H1 (cell line): Measurements from ENCODE around the gene IRF8. TPM values are rescaled to one million over a fixed set of nuclear protein-coding genes. Genes with fewer than 3 reads are reported as not detected.
A peak's percentile ranks its signal among the peaks of the same experiment; 100 is the strongest.

Experiments used
- CTCF ChIA-PET: fragments of 300-600 bp; sonication (Branson Sonifier 250); formaldehyde crosslinking; loops from one replicate; lab custom pipeline; 2021; ENCODE audit not compliant: partially characterized antibody; lab: Charles Lee
- POLR2A ChIA-PET: fragments of 300-600 bp; sonication (Branson Sonifier 250); formaldehyde crosslinking; loops from one replicate; lab custom pipeline; 2021; ENCODE audit warnings: inconsistent platforms; ENCODE audit not compliant: partially characterized antibody; lab: Charles Lee
- DNase-seq, 2 experiments: peaks; one replicate each; pipeline versions ENCODE4 v3.0.0 to v3.0.0-alpha.2; 2010 to 2022; ENCODE audit warnings: low spot score in 2 of 2, low read depth in 1 of 2, mixed read lengths in 1 of 2
- FAIRE-seq: peaks from 2 replicates; lab custom pipeline; 2011; peaks lifted over from hg19 to GRCh38; lab: Jason Lieb, UNC
- H2AFZ ChIP-seq: 2 replicates; pipeline ENCODE4 v1.8.1; 2012; ENCODE audit warnings: low read length, inconsistent platforms
- H2AK5ac ChIP-seq: 2 replicates; pipeline ENCODE4 v1.6.1; 2013; ENCODE audit warnings: low read depth, low read length
- H2BK120ac ChIP-seq: replicated peaks from 2 replicates; pipeline ENCODE3; 2013; ENCODE audit warnings: low read depth, low read length, inconsistent platforms
- H2BK12ac ChIP-seq: 2 replicates; pipeline ENCODE4 v1.6.1; 2013; ENCODE audit warnings: low read depth, low read length
- H2BK15ac ChIP-seq: 2 replicates; pipeline ENCODE4 v1.6.1; 2013; ENCODE audit warnings: low read length
- H2BK20ac ChIP-seq: 2 replicates; pipeline ENCODE4 v1.6.1; 2013; ENCODE audit warnings: low read length
- H2BK5ac ChIP-seq: 2 replicates; pipeline ENCODE4 v1.6.1; 2013; ENCODE audit warnings: low read depth, low read length
- H3K14ac ChIP-seq: 2 replicates; pipeline ENCODE4 v1.6.1; 2013; ENCODE audit warnings: inconsistent platforms; ENCODE audit not compliant: insufficient read length
- H3K18ac ChIP-seq: 2 replicates; pipeline ENCODE4 v1.6.1; 2013; ENCODE audit warnings: low read length; ENCODE audit errors: extremely low read depth
- H3K23ac ChIP-seq: 2 replicates; pipeline ENCODE4 v1.6.1; 2013; ENCODE audit warnings: inconsistent platforms; ENCODE audit not compliant: insufficient read length
- H3K23me2 ChIP-seq: 2 replicates; pipeline ENCODE4 v1.6.1; 2013; ENCODE audit warnings: low read depth, low read length
- H3K27ac ChIP-seq: 2 replicates; pipeline ENCODE4 v1.6.1; 2011; ENCODE audit warnings: low read depth, low read length, inconsistent platforms
- H3K27me3 ChIP-seq, 4 experiments: replicated peaks in 1 of 4; 1 replicate in 1 of 4; 2 replicates in 3 of 4; pipeline versions ENCODE4 v1.6.1 to v1.8.1; 2011 to 2013; ENCODE audit warnings: low read length in 3 of 4, mild to moderate bottlenecking in 3 of 4, inconsistent platforms in 2 of 4, mixed read lengths in 2 of 4, moderate library complexity in 1 of 4; ENCODE audit not compliant: control insufficient read depth in 3 of 4, insufficient read depth in 3 of 4; ENCODE audit errors: extremely low read depth in 1 of 4
- H3K36me3 ChIP-seq, 4 experiments: 2 replicates each; pipeline versions ENCODE4 v1.6.1 to v1.8.1; 2011 to 2013; ENCODE audit warnings: mild to moderate bottlenecking in 4 of 4, low read length in 3 of 4, moderate library complexity in 2 of 4, control low read depth in 1 of 4, inconsistent platforms in 1 of 4; ENCODE audit not compliant: insufficient read depth in 4 of 4, control insufficient read depth in 2 of 4
- H3K4ac ChIP-seq: replicated peaks from 2 replicates; pipeline ENCODE3; 2013; ENCODE audit warnings: low read length, low read depth, mixed read lengths, inconsistent platforms; ENCODE audit not compliant: insufficient read length
- H3K4me1 ChIP-seq, 4 experiments: replicated peaks in 1 of 4; 1 replicate in 1 of 4; 2 replicates in 3 of 4; pipeline versions ENCODE4 v1.6.1 to v1.8.1; 2011 to 2013; ENCODE audit warnings: low read length in 3 of 4, inconsistent platforms in 2 of 4, mixed read lengths in 1 of 4; ENCODE audit not compliant: insufficient read depth in 4 of 4, control insufficient read depth in 3 of 4
- H3K4me2 ChIP-seq, 2 experiments: 2 replicates each; pipeline versions ENCODE4 v1.6.1 to v1.8.1; 2011 to 2013; ENCODE audit warnings: low read depth in 2 of 2, low read length in 2 of 2, control low read depth in 1 of 2, inconsistent platforms in 1 of 2, mild to moderate bottlenecking in 1 of 2; ENCODE audit not compliant: insufficient read depth in 1 of 2
- H3K4me3 ChIP-seq, 4 experiments: fragments of 200-600, 300-600 bp in 1 of 4; sonication (generic), shearing (Covaris generic), sonication (Bioruptor Twin) in 1 of 4; 2 replicates each; pipeline versions ENCODE4 v1.5.1 to v1.8.1; 2011 to 2016; ENCODE audit warnings: low read length in 4 of 4, low read depth in 3 of 4, control low read depth in 2 of 4, inconsistent platforms in 2 of 4, mild to moderate bottlenecking in 2 of 4, mixed read lengths in 1 of 4, moderate library complexity in 1 of 4; ENCODE audit not compliant: insufficient read depth in 2 of 4; ENCODE audit errors: extremely low read depth in 1 of 4
- H3K56ac ChIP-seq: replicated peaks from 2 replicates; pipeline ENCODE3; 2013; ENCODE audit warnings: low read depth, mild to moderate bottlenecking, mixed read lengths, low read length, inconsistent platforms; ENCODE audit not compliant: insufficient read length
- H3K79me1 ChIP-seq: 2 replicates; pipeline ENCODE4 v1.6.1; 2013; ENCODE audit warnings: low read depth, low read length, control low read depth
- H3K79me2 ChIP-seq, 2 experiments: 2 replicates each; pipeline versions ENCODE4 v1.6.1 to v1.8.1; 2012 to 2013; ENCODE audit warnings: low read length in 2 of 2, mild to moderate bottlenecking in 2 of 2, inconsistent platforms in 1 of 2; ENCODE audit not compliant: insufficient read depth in 2 of 2, control insufficient read depth in 1 of 2
- H3K9ac ChIP-seq, 4 experiments: replicated peaks in 1 of 4; 1 replicate in 1 of 4; 2 replicates in 3 of 4; pipeline versions ENCODE4 v1.6.1 to v1.8.1; 2011 to 2013; ENCODE audit warnings: low read depth in 3 of 4, low read length in 3 of 4, control low read depth in 2 of 4, mild to moderate bottlenecking in 2 of 4, moderate library complexity in 2 of 4, inconsistent platforms in 1 of 4; ENCODE audit errors: extremely low read depth in 1 of 4
- H3K9me3 ChIP-seq, 2 experiments: 2 replicates each; pipeline versions ENCODE4 v1.6.1 to v1.8.1; 2012 to 2013; ENCODE audit warnings: mild to moderate bottlenecking in 2 of 2, moderate library complexity in 2 of 2, control low read depth in 1 of 2, inconsistent platforms in 1 of 2, low read depth in 1 of 2, low read length in 1 of 2, mixed read lengths in 1 of 2; ENCODE audit not compliant: insufficient read depth in 2 of 2
- H4K20me1 ChIP-seq, 2 experiments: replicated peaks in 1 of 2; 2 replicates each; pipeline versions ENCODE3 to v1.8.1; 2011 to 2013; ENCODE audit warnings: inconsistent platforms in 2 of 2, low read length in 2 of 2, mild to moderate bottlenecking in 1 of 2; ENCODE audit not compliant: insufficient read depth in 2 of 2, control insufficient read depth in 1 of 2
- H4K5ac ChIP-seq: 2 replicates; pipeline ENCODE4 v1.6.1; 2013; ENCODE audit warnings: low read length, low read depth, mixed read lengths, inconsistent platforms; ENCODE audit not compliant: insufficient read length
- H4K8ac ChIP-seq: 2 replicates; pipeline ENCODE4 v1.8.0; 2013; ENCODE audit warnings: mild to moderate bottlenecking, moderate library complexity, low read length, inconsistent platforms; ENCODE audit not compliant: insufficient read depth; ENCODE audit errors: extremely low read depth
- H4K91ac ChIP-seq: replicated peaks from 2 replicates; pipeline ENCODE3; 2013; ENCODE audit warnings: low read length, mixed read lengths, inconsistent platforms; ENCODE audit not compliant: insufficient read length
- CEBPB ChIP-seq: IDR thresholded peaks from 2 replicates; pipeline ENCODE4 v1.6.1; 2012; ENCODE audit warnings: low read depth, low read length
- GABPA ChIP-seq: IDR thresholded peaks from 2 replicates; pipeline ENCODE4 v1.6.1; 2011; ENCODE audit warnings: mild to moderate bottlenecking, low read length, moderate library complexity, borderline replicate concordance; ENCODE audit not compliant: insufficient read depth
- KDM5A ChIP-seq: fragments of 200-600 bp; IDR thresholded peaks from 2 replicates; pipeline ENCODE4 v1.7.1; 2012; ENCODE audit warnings: mild to moderate bottlenecking, low read length, inconsistent platforms, mixed read lengths
- TEAD4 ChIP-seq: IDR thresholded peaks from 2 replicates; pipeline ENCODE4 v1.6.1; 2012; ENCODE audit warnings: low read depth, low read length, inconsistent platforms, mixed read lengths
- WGBS, 2 experiments: shearing (Covaris generic) in 1 of 2; methylation state at CpG; one replicate each; pipeline versions ENCODE4 v1.1.6 to v1.1.7; 2013 to 2015; ENCODE audit warnings: low lambda C conversion rate in 2 of 2, mixed read lengths in 2 of 2, inconsistent platforms in 1 of 2, low coverage in 1 of 2, missing lambda C conversion rate in 1 of 2; ENCODE audit not compliant: insufficient replicate concordance in 2 of 2, insufficient coverage in 1 of 2, insufficient read length in 1 of 2; ENCODE audit errors: extremely low coverage in 1 of 2, missing lambda C conversion rate in 1 of 2; 5-methylcytosine and 5-hydroxymethylcytosine counted together
- polyA plus RNA-seq, 7 experiments: library from polyadenylated mRNA; depleted of rRNA in 3 of 7; stranded (reverse) in 5 of 7; unstranded in 2 of 7; fragments of >200 nt in 5 of 7; fragments of 200-250 nt in 2 of 7; gene quantifications; 1 replicate in 5 of 7; 2 replicates in 1 of 7; 4 replicates in 1 of 7; pipeline versions ENCODE4 v1.2.1 to v1.2.3, GENCODE V29; 2011 to 2013; ENCODE audit warnings: missing spikeins in 2 of 7, mixed read lengths in 2 of 7
- total RNA-seq: library from RNA; stranded (reverse); fragmentation: NEBNext Ultra II Directional; extraction: Animal tissue kit (Norgen Biotek cat#: 25700); gene quantifications from 2 replicates; pipeline ENCODE4 v1.2.1, GENCODE V29; 2021

Gene IRF8
- total and polyA plus RNA-seq, 2 of the 8 experiments (the other 6 are each of a cell fraction or from before 2014, with no cell fraction given): 0.35 to 2.0 TPM

GRCh38 chr16:85892760-85893159 lies 6.2 kb upstream of the IRF8 start:
- H3K27me3 ChIP-seq: peaks cover 2 to 22% (median 13%) of the 10 kb centered on the region in 4 experiments
- CTCF ChIA-PET: interaction anchor here (0.6 to 6.7 kb wide), 15 partner anchors 13 to 370 kb away, joined by 3 to 77 read pairs (median 3); no protein-coding TSS in a partner anchor
- TF ChIP-seq CEBPB (no peak), GABPA (no peak), KDM5A (no peak), TEAD4 (no peak)

More at GRCh38 chr16:85892760-85893159, 6.2 kb upstream of the IRF8 start:
- H4K91ac ChIP-seq: no peak overlapping the region
- no peaks in the 10 kb centered on the region for H3K9me3 ChIP-seq
- no peak overlapping the region for H2AK5ac ChIP-seq
- no peak overlapping the region for H3K23ac ChIP-seq
- H3K9ac ChIP-seq: no peak overlapping the region
- H3K4me3 ChIP-seq: no peak overlapping the region
- H3K36me3 ChIP-seq: no peaks in the 10 kb centered on the region
- no peak overlapping the region for H4K5ac ChIP-seq
- H3K79me2 ChIP-seq: no peaks in the 10 kb centered on the region
- H3K27ac ChIP-seq: no peak overlapping the region
- H4K20me1 ChIP-seq: no peaks in the 10 kb centered on the region
- no peaks in the 10 kb centered on the region for H3K4me1 ChIP-seq
- H3K14ac ChIP-seq: no peak overlapping the region
- DNase-seq (no peak), FAIRE-seq (no peak)
- H2BK12ac ChIP-seq: no peak overlapping the region
- no peak overlapping the region; the same call in 1 of the 2 replicates for H4K8ac ChIP-seq
- no peak overlapping the region for H3K4me2 ChIP-seq
- H3K4ac ChIP-seq: no peak overlapping the region
- 82% methylated on average over 4 of the region's 4 CpGs; no CpG with 5 or more reads in 1 of the 2 experiments for WGBS, 2 experiments
- H3K18ac ChIP-seq: no peak overlapping the region
- H3K23me2 ChIP-seq: no peaks in the 10 kb centered on the region
- H2AFZ ChIP-seq: no peak overlapping the region
- H2BK15ac ChIP-seq: no peak overlapping the region
- H2BK5ac ChIP-seq: no peak overlapping the region
- H3K79me1 ChIP-seq: no peaks in the 10 kb centered on the region
- H2BK20ac ChIP-seq: 0 out of 2 replicates have a peak overlapping the region, but pooled peaks have one; percentile 21
- POLR2A ChIA-PET: no interaction called here
- no peak overlapping the region for H3K56ac ChIP-seq
- H2BK120ac ChIP-seq: no peak overlapping the region
